ENCODE results near the gene TSPAN9. TPM values are rescaled to one million over a fixed set of nuclear protein-coding genes. Genes with fewer than 3 reads are reported as not detected.
A peak's percentile ranks its signal among the peaks of the same experiment; 100 is the strongest.

Gene TSPAN9
- total and polyA plus RNA-seq, 2 of the 4 experiments (the other 2 are of a cell fraction): 17.7 to 39.1 TPM

DNA sequence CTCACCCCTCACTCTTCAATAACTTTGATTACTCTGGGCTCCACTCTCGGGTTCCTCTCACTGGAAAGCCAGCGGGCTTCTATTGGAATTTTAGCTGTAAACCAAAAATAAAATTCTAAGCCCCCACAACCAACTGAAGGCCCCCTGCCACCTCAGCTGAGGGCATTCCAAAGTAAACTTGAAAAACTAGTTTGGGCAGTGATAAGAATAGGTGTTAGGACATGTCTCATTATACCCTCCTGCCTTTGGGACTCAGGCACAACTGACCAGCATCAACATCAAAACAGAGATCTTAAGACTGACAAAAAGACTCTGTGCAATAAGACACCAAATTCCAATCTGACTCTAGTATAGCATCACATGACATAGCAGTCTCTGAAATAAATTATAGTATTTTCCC, 11.9 kb upstream of the TSPAN9 start:
- Histone ChIP-seq H2BK15ac (ENCODE audit: low read depth, low read length) (no peak overlapping the region), H3K27me3 (ENCODE audit: control insufficient read depth, insufficient read depth, low read length) (peaks cover 27% of the 10 kb centered on the region), H3K79me1 (ENCODE audit: low read depth in 1 of 2, low read length in 2 of 2) (no peaks in the 10 kb centered on the region), H3K9me3 (ENCODE audit: control insufficient read depth, insufficient read depth, low read length) (peaks cover 2% of the 10 kb centered on the region; the same call in 1 of the 2 replicates), H3K4me1 (ENCODE audit: control insufficient read depth, insufficient read depth, low read length) (peaks cover 2% of the 10 kb centered on the region; the same call in 1 of the 2 replicates), H4K5ac (ENCODE audit: low read depth, low read length) (no peak overlapping the region), H4K20me1 (ENCODE audit: insufficient read depth, low read length) (no peaks in the 10 kb centered on the region), H2AK9ac (replicated peaks; ENCODE audit: low read depth, low read length, poor library complexity) (no peak overlapping the region), H3K9ac (ENCODE audit: low read depth, low read length) (no peak overlapping the region), H3K4me2 (ENCODE audit: low read depth, low read length) (no peak overlapping the region), H3K9me1 (ENCODE audit: insufficient read depth, low read length) (no peaks in the 10 kb centered on the region), H3K23ac (ENCODE audit: low read depth, low read length) (no peak overlapping the region), H2BK20ac (ENCODE audit: low read depth, low read length) (no peak overlapping the region), H3K14ac (replicated peaks; ENCODE audit: low read depth, low read length) (no peak overlapping the region; the same call in 1 of the 2 replicates), H3K4ac (ENCODE audit: low read depth, low read length) (no peak overlapping the region), H3K18ac (ENCODE audit: low read depth, low read length) (no peak overlapping the region), H3K27ac (ENCODE audit: insufficient read depth, low read length) (no peak overlapping the region), H2BK5ac (ENCODE audit: low read depth, low read length, poor library complexity, severe bottlenecking) (no peak overlapping the region), H2AFZ (replicated peaks; ENCODE audit: low read length, poor library complexity) (no peak overlapping the region), H3K4me3 (ENCODE audit: insufficient read depth, low read depth, low read length) (no peak overlapping the region), H4K91ac (ENCODE audit: insufficient read depth, low read depth, low read length) (no peak overlapping the region), H4K8ac (ENCODE audit: low read depth in 2 of 2, low read length in 2 of 2) (no peak overlapping the region), H2BK120ac (ENCODE audit: low read depth, low read length) (no peak overlapping the region), H3K56ac (ENCODE audit: extremely low read depth, insufficient read depth, low read length) (no peak overlapping the region), H3K36me3 (ENCODE audit: control insufficient read depth, insufficient read depth, low read length) (no peaks in the 10 kb centered on the region), H2AK5ac (ENCODE audit: low read depth, low read length) (no peak overlapping the region)
- intact Hi-C loops (cut with micrococcal nuclease): no loop called here
- ChIA-PET CTCF (no interaction called here), POLR2A (ENCODE audit: unreplicated experiment) (no interaction called here)
- DNase-seq: no peak
- in situ Hi-C loops (cut with MboI; ENCODE audit: low sequenced_read_pairs): no loop called here
- WGBS, 2 experiments (ENCODE audit: extremely low coverage in 2 of 2, insufficient read length in 1 of 2): no CpG with 5 or more reads among the region's 2 CpGs
- ATAC-seq (ENCODE audit: low read depth): peak; percentile 33; the same call in 1 of the 2 replicates
- no TSS peak for BruUV-seq (replicated peaks)
- dilution Hi-C loops (cut with HindIII; ENCODE audit: low sequenced_read_pairs, unreplicated experiment): no loop called here
- TF ChIP-seq BHLHE40 (IDR thresholded peaks at IDR 0.05; ENCODE audit: low read depth, low read length) (no peak), CHD1 (IDR thresholded peaks at IDR 0.05; ENCODE audit: low read depth, low read length) (no peak), RAD21 (IDR thresholded peaks at IDR 0.05; ENCODE audit: low read length) (no peak), FOS (IDR thresholded peaks at IDR 0.05; ENCODE audit: low read depth, low read length) (no peak), RCOR1 (IDR thresholded peaks at IDR 0.05; ENCODE audit: insufficient replicate concordance, low read length) (no peak), ELK1 (IDR thresholded peaks at IDR 0.05; ENCODE audit: borderline replicate concordance, low read depth, low read length) (no peak), MXI1 (IDR thresholded peaks at IDR 0.05; ENCODE audit: borderline replicate concordance, low read depth, low read length) (no peak), POLR2A (IDR thresholded peaks at IDR 0.05; ENCODE audit: low read depth, low read length) (no peak), MAFK (IDR thresholded peaks at IDR 0.05; ENCODE audit: low read depth, low read length) (no peak), CEBPB (IDR thresholded peaks at IDR 0.05; ENCODE audit: low read depth, low read length) (no peak), NFE2L2 (IDR thresholded peaks at IDR 0.05; ENCODE audit: low read depth, low read length) (no peak), MAZ (IDR thresholded peaks at IDR 0.05; ENCODE audit: borderline replicate concordance, low read depth, low read length) (no peak), SMC3 (IDR thresholded peaks at IDR 0.05; ENCODE audit: low read depth, low read length) (no peak), RFX5 (IDR thresholded peaks at IDR 0.05; ENCODE audit: low read depth, low read length) (no peak)
- TF ChIP-seq, protein P1, sequence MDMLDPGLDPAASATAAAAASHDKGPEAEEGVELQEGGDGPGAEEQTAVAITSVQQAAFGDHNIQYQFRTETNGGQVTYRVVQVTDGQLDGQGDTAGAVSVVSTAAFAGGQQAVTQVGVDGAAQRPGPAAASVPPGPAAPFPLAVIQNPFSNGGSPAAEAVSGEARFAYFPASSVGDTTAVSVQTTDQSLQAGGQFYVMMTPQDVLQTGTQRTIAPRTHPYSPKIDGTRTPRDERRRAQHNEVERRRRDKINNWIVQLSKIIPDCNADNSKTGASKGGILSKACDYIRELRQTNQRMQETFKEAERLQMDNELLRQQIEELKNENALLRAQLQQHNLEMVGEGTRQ (IDR thresholded peaks at IDR 0.05; ENCODE audit: low read depth, low read length): no peak
- TF ChIP-seq, protein P2, sequence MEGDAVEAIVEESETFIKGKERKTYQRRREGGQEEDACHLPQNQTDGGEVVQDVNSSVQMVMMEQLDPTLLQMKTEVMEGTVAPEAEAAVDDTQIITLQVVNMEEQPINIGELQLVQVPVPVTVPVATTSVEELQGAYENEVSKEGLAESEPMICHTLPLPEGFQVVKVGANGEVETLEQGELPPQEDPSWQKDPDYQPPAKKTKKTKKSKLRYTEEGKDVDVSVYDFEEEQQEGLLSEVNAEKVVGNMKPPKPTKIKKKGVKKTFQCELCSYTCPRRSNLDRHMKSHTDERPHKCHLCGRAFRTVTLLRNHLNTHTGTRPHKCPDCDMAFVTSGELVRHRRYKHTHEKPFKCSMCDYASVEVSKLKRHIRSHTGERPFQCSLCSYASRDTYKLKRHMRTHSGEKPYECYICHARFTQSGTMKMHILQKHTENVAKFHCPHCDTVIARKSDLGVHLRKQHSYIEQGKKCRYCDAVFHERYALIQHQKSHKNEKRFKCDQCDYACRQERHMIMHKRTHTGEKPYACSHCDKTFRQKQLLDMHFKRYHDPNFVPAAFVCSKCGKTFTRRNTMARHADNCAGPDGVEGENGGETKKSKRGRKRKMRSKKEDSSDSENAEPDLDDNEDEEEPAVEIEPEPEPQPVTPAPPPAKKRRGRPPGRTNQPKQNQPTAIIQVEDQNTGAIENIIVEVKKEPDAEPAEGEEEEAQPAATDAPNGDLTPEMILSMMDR (conservative IDR thresholded peaks at IDR 0.05; ENCODE audit: low read depth, low read length): no peak
